GM12873 (cell line): ENCODE data around the gene NFS1.

Source experiments
- TF ChIP-seq, protein P1 (sequence below): IDR thresholded peaks from 2 replicates; pipeline ENCODE4 v1.5.1; 2012; ENCODE audit warnings: low read depth, mild to moderate bottlenecking, moderate library complexity, low read length, control low read depth; ENCODE audit not compliant: insufficient read depth; ENCODE audit errors: missing control alignments

The NFS1 gene

DNA sequence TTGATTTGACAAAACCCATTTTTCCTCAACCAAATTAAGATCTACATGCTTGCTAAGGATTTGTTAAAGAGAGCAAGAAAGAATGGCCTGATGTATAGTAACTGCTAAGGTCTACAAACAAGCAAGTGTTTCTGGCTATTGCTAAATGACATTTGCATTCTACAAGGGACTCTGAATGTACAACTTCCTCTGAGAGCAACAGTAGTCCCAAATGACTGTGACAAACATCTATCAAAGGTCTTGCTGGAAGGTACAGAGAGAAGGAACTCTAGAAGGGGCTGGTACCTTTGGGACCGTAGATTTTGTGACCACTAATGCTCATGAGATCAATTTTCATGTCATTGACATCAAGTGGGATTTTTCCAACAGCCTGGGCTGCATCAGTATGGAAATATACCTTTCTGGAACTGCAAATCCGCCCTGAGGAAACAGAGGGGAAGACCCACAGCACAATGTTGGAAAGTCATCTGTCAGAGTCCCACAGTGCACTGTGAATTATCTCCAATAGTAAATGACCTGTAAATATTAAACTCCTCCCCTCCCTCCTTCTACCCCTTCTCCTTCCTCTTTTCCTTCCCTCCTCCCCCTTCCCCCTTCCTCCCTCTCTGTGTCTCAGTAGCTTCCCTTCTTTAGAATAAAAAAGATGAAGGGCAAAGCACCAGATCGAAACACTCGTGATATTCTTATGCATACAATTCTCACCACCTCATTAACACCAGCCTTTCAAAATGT lies 18.5 kb downstream of the NFS1 start:
- TF ChIP-seq, protein P1, sequence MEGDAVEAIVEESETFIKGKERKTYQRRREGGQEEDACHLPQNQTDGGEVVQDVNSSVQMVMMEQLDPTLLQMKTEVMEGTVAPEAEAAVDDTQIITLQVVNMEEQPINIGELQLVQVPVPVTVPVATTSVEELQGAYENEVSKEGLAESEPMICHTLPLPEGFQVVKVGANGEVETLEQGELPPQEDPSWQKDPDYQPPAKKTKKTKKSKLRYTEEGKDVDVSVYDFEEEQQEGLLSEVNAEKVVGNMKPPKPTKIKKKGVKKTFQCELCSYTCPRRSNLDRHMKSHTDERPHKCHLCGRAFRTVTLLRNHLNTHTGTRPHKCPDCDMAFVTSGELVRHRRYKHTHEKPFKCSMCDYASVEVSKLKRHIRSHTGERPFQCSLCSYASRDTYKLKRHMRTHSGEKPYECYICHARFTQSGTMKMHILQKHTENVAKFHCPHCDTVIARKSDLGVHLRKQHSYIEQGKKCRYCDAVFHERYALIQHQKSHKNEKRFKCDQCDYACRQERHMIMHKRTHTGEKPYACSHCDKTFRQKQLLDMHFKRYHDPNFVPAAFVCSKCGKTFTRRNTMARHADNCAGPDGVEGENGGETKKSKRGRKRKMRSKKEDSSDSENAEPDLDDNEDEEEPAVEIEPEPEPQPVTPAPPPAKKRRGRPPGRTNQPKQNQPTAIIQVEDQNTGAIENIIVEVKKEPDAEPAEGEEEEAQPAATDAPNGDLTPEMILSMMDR = no peak

- TF ChIP-seq, protein P1 = no peak
These were observed 24.2 kb downstream of the NFS1 start for GRCh38 chr20:35674921-35675320.

DNA sequence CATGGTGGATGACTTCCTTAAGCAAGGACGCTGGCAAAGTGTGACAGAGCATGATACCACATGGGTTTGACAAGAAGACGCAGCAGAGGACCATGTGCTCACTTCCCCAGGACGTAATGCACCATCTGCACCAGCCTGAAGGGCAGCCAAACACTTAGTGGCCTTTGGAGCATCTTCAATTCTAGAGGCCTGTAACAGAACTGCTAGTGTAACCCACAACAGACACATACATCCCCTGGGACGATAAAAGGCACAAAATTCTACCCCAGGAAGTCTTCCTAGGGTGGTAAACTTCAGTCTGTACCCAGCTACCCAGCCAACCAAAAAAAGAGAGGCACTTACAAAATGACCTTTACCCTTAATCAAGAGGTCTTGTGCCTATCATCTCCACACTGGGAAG lies 25.3 kb downstream of the NFS1 start:
- TF ChIP-seq, protein P1 = no peak

GRCh38 chr20:35669681-35670080 lies 29.5 kb downstream of the NFS1 start:
- TF ChIP-seq, protein P1 = no peak

- TF ChIP-seq, protein P1 = no peak
These were observed 29.9 kb downstream of the NFS1 start for GRCh38 chr20:35669221-35669620.

- TF ChIP-seq, protein P1 = no peak
These were observed 33.2 kb downstream of the NFS1 start for GRCh38 chr20:35665949-35666288.

DNA sequence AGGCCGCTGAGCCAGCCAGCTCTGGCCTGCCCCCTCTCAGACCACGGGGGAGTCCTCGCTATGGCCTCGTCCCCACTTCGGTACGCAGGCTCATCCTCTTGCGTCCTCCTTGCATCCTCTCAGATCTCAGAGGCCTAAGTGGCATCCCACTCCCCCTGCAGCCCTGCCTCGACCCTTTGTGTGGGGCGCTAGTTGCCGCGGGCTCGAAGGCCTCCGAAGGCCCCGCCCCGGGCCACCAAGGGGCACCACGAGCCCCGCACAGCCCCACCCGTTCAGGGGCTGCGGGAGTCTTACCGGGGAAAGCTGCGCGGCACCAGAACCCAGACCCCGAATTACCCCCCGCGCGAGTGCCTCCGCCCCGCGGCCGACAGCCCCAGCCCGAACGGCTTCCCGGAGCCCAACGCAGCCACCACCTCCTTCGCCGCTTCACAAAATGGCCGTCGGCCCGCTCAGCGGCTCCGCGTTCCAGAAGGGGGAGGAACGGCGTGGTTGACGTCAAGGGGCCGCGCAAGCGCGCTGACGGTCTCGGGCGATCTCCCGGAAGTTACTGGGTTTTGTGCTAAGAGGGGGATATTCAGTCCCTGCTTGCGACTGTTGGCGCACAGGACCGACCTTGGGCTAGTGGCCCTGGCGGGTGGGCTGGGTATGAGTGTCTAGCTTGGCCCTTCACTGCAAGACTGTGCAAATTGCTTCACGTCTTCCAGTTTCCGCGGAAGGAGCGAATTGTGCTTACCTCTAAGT lies 34.5 kb downstream of the NFS1 start, which contains the start of the genes CPNE1 and RBM12:
TSS of gene CPNE1 (minus strand) at position 435 of the 741 bp plus-strand sequence. CDS start 31,977 bp downstream, outside the sequence.
TSS of gene RBM12 (minus strand) at position 435 of the 741 bp plus-strand sequence. CDS start 9,578 bp downstream, outside the sequence.
- TF ChIP-seq, protein P1 = no peak
